NK-92 (cell line): Measurements from ENCODE around the gene CDH15.

Source experiments
- DNase-seq: peaks from one replicate; lab custom pipeline; 2025; ENCODE audit not compliant: unreplicated experiment; lab: John Stamatoyannopoulos, UW

Gene CDH15

GRCh38 chr16:89198417-89199240 lies 27.1 kb downstream of the CDH15 start:
- no peak for DNase-seq

DNA sequence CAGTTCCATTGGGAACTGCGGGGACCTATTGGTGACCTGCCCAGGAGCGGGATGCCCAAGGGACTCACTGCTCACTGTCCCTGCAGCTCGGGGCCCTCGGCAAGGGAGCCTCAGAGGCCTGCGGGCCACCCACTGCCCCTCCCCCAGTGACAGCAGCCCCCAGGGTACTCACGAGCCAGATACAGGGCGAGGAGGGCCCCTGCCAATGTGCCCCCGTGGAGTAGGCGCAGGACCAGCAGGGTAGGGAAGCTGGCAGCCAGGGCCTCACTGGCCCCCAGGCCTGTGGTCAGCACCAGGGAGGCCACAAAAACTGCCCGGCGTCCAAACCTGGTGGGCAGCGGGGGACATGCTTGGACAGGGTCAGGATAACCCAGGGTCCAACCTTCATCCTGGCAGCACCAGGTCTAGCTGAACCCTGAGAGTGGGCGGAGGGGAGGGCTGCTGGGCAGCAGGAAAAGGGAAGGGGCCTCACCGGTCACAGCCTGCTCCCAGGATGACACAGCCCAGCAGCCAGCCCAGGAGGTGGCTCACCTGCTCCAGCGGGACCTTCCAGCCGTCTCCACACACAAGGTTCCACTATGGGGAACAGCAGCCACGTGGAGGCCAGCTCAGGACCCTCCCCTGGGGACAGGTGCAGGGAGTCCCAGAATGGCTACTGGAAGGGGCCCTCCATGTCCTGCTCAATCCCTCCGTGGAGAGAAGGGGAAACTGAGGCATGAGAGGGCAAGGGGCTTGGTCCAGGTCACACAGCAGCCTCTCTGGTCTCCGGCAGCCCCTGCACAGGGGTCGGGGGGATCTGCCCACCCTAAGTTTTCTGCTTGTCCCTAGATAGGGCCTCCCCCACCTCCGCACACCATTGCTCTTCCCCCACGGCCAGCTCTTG lies 27.9 kb downstream of the CDH15 start:
- DNase-seq = no peak

DNA sequence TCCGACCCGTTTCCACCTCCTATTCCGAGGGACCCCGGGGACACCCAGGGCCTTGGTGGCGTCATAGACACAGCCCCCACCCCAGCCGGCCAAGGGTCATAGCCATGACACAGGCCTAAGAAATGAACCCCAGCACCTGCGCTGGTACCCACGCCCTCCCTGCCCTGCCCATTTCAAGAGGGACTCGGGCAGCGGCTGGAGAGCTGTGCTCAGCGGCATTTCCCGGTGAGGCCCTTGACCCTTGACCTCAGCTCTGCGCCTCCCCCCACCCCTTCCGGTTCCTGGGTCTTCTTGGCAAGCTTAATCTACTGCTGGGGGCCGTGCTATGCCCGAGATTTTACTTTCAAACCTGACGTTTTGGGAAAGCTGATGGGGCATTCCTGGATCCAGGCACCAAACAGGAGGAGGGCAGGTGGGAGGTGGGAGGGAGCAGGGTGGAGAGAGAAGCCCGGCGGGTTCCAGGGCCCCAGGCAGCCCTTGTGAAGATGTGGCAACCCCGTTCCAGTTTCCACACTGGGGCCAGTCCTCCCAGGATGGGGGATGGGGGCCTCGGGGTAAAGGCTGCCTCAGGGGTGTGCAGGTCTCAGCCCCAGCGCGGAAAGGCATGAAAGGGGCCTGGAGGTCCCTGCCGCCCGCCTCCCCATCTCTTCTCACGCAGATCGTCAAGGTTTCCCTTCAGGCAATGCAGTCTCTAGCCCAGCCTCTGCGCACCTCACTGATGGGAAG lies 28.7 kb downstream of the CDH15 start, which contains the start of gene SLC22A31:
TSS of gene SLC22A31 (minus strand) at position 414 of the 726 bp plus-strand sequence. CDS start at position 378, 36 bp downstream.
- no peak for DNase-seq

DNA sequence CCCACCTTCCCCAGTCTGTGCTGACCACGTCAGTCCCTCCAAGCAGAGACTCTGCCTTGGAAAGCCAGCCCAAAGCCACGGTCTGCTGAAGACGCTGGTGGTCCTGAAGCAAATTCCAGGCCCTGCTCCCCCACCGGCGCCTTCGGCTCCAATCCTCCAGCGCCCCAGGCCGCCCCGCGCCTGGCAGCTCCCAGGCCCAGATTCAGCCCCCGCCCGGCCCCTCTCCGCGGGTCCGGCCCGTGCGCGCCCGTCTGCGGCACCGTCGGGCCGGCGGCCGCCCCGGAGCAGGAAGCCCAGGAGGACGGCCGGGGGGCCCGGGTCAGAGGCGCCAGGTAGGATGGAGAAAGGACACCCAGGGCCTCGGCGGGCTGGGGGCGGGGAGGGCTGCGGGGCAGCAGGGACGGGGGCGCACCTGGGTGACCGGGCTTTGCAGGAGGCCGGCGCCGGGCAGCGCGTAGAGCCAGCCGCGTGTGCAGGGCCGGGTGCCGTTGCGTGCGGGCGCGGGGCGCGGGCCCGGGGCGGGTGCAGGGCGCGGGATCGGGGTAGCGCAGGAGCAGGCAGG lies 29.4 kb downstream of the CDH15 start:
- DNase-seq = no peak

DNA sequence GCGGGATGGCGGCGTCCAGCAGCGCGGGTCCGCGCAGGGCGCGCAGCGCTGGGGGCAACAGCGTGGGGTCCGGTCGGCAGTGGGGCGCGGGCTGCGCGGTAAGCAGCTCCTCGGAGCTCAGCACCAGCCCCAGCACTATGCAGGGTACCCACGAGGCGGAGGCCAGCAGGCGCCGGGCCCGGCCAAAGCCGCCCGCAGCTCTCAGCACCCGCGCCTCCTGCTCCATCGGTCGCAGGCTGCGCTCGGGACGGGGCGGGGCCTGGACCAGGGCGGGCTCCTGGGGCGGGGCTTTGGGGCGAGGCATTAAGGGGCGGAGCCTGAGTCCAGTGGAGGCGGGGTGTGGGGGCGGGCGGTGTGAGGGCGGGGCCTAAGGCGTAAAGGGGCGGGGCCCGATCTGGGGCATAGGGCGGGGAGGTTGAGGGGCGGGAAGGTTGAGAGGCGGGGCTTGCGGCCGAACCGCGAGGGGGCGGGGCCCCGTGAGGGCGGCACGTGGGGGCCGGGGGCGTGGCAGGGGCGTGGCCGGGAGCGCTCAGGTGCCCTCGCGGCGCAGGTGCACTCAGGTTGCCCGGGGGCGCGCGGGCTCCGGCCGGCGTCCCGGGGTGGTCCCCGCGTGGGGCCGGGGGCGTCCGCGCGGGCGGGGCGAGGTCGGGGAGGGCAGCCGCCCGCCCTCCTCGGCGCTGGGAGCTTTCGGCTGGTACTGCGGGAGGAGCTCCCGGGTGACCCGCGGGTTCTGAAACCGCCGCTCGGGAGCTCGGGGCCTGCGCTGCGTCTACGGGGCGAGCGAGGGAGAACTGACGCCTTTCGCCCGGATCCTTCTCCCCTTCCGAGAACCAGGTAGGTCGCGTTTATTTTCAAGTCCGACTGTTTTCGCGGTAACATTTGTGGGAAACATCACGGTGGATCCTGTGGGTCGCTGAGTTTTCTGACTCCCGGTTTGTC lies 30.2 kb downstream of the CDH15 start:
- DNase-seq = no peak

DNA sequence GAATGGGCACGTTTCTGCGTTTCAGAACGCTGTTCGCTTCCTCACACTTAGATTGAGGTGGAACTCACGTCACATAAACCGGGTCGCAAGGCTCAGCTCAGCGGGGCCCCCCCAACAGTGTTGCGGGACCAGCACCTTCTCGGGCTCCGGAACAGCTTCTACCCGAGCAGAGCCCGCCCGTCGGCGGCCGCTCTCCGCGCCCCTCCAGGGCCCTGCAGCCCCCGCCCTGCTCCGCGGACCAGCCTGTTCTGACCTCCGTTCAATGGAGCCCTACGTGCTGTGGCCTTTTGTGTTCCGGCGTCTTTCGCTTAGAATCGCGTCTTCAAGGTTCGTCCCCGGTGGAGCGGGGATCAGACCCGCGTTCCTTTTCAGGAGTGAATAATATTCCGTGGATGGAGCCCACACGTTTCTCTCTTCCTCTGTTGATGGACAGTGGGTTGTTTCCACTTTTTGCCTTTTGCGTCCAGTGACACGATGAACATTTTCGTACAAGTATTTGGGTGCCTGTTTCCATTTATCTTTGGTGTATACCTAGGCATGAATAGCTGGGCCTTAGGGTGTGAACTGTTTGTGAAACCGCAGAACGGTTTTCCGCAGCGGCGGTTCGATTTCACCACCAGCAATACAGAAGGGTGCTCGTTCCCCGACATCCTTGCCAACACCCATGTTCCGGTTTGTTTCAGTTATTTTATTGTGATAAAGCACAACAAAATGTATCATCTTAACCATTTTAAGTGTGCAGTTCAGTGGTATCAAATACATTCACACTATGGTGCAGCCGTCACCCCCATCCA lies 31.1 kb downstream of the CDH15 start:
- no peak for DNase-seq

- no peak for DNase-seq
Observed at GRCh38 chr16:89207993-89208392, 36.4 kb downstream of the CDH15 start.

- DNase-seq = no peak
Observed at GRCh38 chr16:89209522-89210044, 38.0 kb downstream of the CDH15 start.

GRCh38 chr16:89210165-89210903 lies 38.8 kb downstream of the CDH15 start:
- DNase-seq = no peak

GRCh38 chr16:89210904-89211515 lies 39.5 kb downstream of the CDH15 start:
- DNase-seq = no peak

DNA sequence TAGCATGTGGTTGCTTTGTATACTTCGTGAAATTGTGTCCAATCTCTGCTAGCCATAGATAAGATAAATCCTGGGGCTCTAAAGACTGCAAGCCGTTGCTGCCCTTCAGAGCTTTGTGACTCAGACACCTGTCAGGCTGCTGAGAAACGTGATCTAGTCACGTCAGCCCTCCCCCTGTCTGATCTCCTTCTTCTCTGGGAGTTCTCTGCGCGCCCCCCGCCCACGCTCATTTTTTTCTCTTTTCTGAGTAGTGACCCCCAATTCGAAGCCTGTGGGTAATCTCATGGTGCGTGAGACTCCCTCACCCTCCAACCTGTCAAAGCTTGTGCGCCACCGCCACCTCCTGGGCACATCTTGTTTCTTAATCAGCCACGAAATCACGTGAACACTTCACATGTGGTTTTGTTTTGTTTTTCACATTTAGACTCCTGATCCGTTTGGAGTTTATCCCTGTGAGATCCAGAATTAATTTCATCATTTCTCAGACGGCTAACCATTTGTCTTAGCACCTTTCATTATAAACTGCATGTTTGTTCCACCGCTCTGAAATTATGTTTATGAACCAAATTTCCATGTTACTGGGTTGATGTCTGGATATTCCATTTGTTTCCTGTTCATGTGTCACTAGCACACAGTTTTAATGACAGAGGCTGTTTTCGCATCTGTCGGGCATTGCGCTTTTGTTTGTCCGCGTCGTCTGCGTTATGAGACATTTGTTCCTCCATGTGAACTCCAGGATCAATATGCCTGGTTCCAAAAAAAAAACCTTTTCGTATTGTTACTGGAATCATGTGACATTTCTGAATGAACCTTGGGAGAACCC lies 45.0 kb downstream of the CDH15 start:
- no peak for DNase-seq

DNA sequence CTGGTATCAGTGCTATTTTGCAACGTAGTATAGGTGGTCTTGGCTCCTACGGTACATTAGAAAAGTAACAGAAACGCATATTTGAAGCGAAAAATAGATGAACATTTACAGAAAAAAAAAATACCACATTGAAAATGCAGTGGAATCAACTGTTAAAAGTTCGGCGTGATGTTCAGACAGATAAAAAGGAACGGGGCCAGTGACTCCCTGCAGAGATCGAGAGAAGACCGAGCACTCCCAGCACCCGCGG lies 45.5 kb downstream of the CDH15 start:
- no peak for DNase-seq

DNA sequence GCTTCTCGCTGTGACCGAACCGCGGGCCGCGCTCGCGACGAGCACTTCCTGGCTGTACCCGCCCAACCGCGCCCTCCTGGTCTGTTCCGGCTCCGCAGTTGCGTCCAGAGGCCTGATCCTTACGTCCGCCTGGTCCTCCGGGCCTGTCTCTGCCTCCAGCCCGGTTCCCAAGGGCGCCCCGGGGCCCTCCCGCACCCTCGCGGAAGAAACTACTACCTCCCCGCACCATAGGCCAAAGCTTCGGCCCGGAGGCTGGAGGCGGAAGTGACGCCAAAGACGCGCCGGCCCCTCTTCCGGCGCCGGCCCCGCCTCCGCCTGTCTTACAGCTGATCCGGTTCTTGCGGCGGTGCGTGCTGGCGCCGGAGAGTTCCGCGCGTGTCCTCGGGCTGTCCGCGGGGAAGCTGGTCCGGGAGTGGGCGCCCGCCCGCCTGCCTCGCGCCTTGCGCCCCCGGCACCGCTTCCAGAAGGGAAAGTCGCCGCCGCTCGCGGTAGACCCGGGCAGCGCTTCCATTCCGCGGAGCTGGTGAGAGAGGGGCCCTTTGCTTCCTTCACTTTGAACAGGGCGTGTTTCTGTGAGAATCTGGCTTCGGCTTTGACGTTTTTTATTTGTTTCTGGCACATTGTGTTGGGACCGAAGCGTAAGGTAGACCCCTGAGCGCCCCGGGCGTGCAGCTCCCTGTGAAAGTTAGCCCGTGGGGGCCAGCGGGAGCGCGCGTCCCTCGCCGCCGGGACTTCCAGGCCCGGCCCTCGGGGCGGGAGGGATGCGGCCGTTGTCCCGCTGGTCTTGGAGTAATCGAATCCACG lies 46.0 kb downstream of the CDH15 start, which contains the start of gene ZNF778:
TSS of gene ZNF778 (plus strand) at position 316 of the 804 bp plus-strand sequence. CDS start 3,425 bp downstream, outside the sequence.
- no peak for DNase-seq

DNA sequence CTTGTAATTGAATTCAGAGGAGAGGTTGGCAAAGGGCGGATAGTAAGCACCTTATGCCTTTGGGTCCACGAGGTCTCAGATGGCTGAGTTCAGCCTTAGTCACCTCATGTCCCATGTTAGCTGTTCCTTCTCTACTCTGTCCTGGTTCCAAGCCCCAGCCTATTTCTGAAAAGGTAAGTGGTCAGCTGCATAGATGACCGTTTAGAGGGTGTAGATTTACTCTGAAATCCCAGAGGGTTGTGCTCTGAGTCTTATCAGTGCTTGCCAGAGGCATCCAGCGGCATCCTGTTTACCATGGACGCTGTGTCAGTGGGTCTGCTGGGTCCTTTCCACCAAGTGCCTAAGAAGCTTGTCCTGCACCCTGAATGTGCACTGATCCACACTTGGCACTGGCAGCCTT lies 47.8 kb downstream of the CDH15 start:
- no peak for DNase-seq

- no peak for DNase-seq
Observed at GRCh38 chr16:89221604-89222003, 50.1 kb downstream of the CDH15 start.

GRCh38 chr16:89222931-89223330 lies 51.4 kb downstream of the CDH15 start:
- DNase-seq = no peak
